ENCODE measurements around the gene NEK8.

NEK8 gene

GRCh38 chr17:28711723-28712031 lies 16.9 kb upstream of the NEK8 start, which contains the start of gene PROCA1:
PROCA1 (minus strand) TSS chr17:28711888; CDS start chr17:28711660, 228 bp downstream.
- H3K9ac ChIP-seq (ENCODE audit: low read depth, low read length) = peak within 1 kb of the TSS; percentile 96
- under 1% methylated on average over 20 of the region's 20 CpGs for WGBS
- peak within 1 kb of the TSS; percentile 98 for H3K27ac ChIP-seq (ENCODE audit: low read depth, low read length)
- peak within 1 kb of the TSS; percentile 70 for H3K4me3 ChIP-seq (ENCODE audit: low read length)
- H3K36me3 ChIP-seq (ENCODE audit: insufficient read depth, low read length) = peaks cover 29% of the 10 kb centered on the region
- no peaks in the 10 kb centered on the region for H3K27me3 ChIP-seq (ENCODE audit: insufficient read depth, low read length)
- peaks cover 19% of the 10 kb centered on the region for H3K4me1 ChIP-seq (ENCODE audit: insufficient read depth, low read length)
- H3K9me3 ChIP-seq (ENCODE audit: insufficient read depth, low read depth, low read length) = no peaks in the 10 kb centered on the region

- WGBS = 12% methylated on average over 34 of the region's 34 CpGs
- Histone ChIP-seq H3K4me1 (ENCODE audit: insufficient read depth, low read length) (peaks cover 16% of the 10 kb centered on the region), H3K36me3 (ENCODE audit: insufficient read depth, low read length) (peaks cover 29% of the 10 kb centered on the region), H3K9me3 (ENCODE audit: insufficient read depth, low read depth, low read length) (no peaks in the 10 kb centered on the region), H3K27ac (ENCODE audit: low read depth, low read length) (peak overlapping the region; percentile 97), H3K9ac (ENCODE audit: low read depth, low read length) (peak overlapping the region; percentile 96), H3K27me3 (ENCODE audit: insufficient read depth, low read length) (no peaks in the 10 kb centered on the region), H3K4me3 (ENCODE audit: low read length) (peak overlapping the region; percentile 70)
Measured at GRCh38 chr17:28712032-28712704, 16.4 kb upstream of the NEK8 start.

GRCh38 chr17:28712705-28713415 lies 15.7 kb upstream of the NEK8 start:
- Histone ChIP-seq H3K27ac (ENCODE audit: low read depth, low read length) (no peak overlapping the region), H3K4me3 (ENCODE audit: low read length) (peak overlapping the region; percentile 70)
- WGBS = 79% methylated on average over 6 of the region's 7 CpGs

GRCh38 chr17:28714281-28714680 lies 14.3 kb upstream of the NEK8 start:
- Histone ChIP-seq H3K36me3 (ENCODE audit: insufficient read depth, low read length) (peaks cover 29% of the 10 kb centered on the region), H3K4me3 (ENCODE audit: low read length) (no peak overlapping the region), H3K27ac (ENCODE audit: low read depth, low read length) (no peak overlapping the region), H3K27me3 (ENCODE audit: insufficient read depth, low read length) (no peaks in the 10 kb centered on the region), H3K4me1 (ENCODE audit: insufficient read depth, low read length) (peaks cover 20% of the 10 kb centered on the region), H3K9ac (ENCODE audit: low read depth, low read length) (no peak overlapping the region), H3K9me3 (ENCODE audit: insufficient read depth, low read depth, low read length) (no peaks in the 10 kb centered on the region)
- 88% methylated on average over 3 of the region's 3 CpGs for WGBS

More at GRCh38 chr17:28712705-28713415, 15.7 kb upstream of the NEK8 start:
- 0 out of 2 replicates have a peak overlapping the region, but pooled peaks have one; percentile 96 for H3K9ac ChIP-seq (ENCODE audit: low read depth, low read length)
- no peaks in the 10 kb centered on the region for H3K27me3 ChIP-seq (ENCODE audit: insufficient read depth, low read length)
- no peaks in the 10 kb centered on the region for H3K9me3 ChIP-seq (ENCODE audit: insufficient read depth, low read depth, low read length)
- H3K36me3 ChIP-seq (ENCODE audit: insufficient read depth, low read length) = peaks cover 29% of the 10 kb centered on the region
- H3K4me1 ChIP-seq (ENCODE audit: insufficient read depth, low read length) = peaks cover 15% of the 10 kb centered on the region

- H3K27ac ChIP-seq (ENCODE audit: low read depth, low read length) = no peak overlapping the region
- H3K9me3 ChIP-seq (ENCODE audit: insufficient read depth, low read depth, low read length) = no peaks in the 10 kb centered on the region
- H3K36me3 ChIP-seq (ENCODE audit: insufficient read depth, low read length) = peaks cover 30% of the 10 kb centered on the region
- no peak overlapping the region for H3K9ac ChIP-seq (ENCODE audit: low read depth, low read length)
- 100% methylated on average over 2 of the region's 2 CpGs for whole genome bisulfite sequencing
- H3K27me3 ChIP-seq (ENCODE audit: insufficient read depth, low read length) = no peaks in the 10 kb centered on the region
- H3K4me3 ChIP-seq (ENCODE audit: low read length) = no peak overlapping the region
- peaks cover 20% of the 10 kb centered on the region for H3K4me1 ChIP-seq (ENCODE audit: insufficient read depth, low read length)
Measured at GRCh38 chr17:28715217-28715616, 13.4 kb upstream of the NEK8 start.

- Histone ChIP-seq H3K4me1 (ENCODE audit: insufficient read depth, low read length) (peaks cover 27% of the 10 kb centered on the region), H3K4me3 (ENCODE audit: low read length) (peak overlapping the region; percentile 94), H3K27me3 (ENCODE audit: insufficient read depth, low read length) (no peaks in the 10 kb centered on the region), H3K27ac (ENCODE audit: low read depth, low read length) (peak overlapping the region; percentile 95), H3K9ac (ENCODE audit: low read depth, low read length) (peak overlapping the region; percentile 95), H3K36me3 (ENCODE audit: insufficient read depth, low read length) (peaks cover 47% of the 10 kb centered on the region), H3K9me3 (ENCODE audit: insufficient read depth, low read depth, low read length) (no peaks in the 10 kb centered on the region)
- 1% methylated on average over 63 of the region's 63 CpGs for WGBS
Measured at GRCh38 chr17:28716740-28717577, 11.6 kb upstream of the NEK8 start.

GRCh38 chr17:28717578-28718332 lies 10.8 kb upstream of the NEK8 start, which contains the start of gene RAB34:
RAB34 (minus strand) TSS chr17:28717868; CDS start chr17:28717266, 602 bp downstream.
- Histone ChIP-seq H3K36me3 (ENCODE audit: insufficient read depth, low read length) (peaks cover 55% of the 10 kb centered on the region), H3K4me3 (ENCODE audit: low read length) (peak within 1 kb of the TSS; percentile 94), H3K9ac (ENCODE audit: low read depth, low read length) (peak within 1 kb of the TSS; percentile 97), H3K27me3 (ENCODE audit: insufficient read depth, low read length) (no peaks in the 10 kb centered on the region), H3K9me3 (ENCODE audit: insufficient read depth, low read depth, low read length) (no peaks in the 10 kb centered on the region), H3K4me1 (ENCODE audit: insufficient read depth, low read length) (peaks cover 29% of the 10 kb centered on the region), H3K27ac (ENCODE audit: low read depth, low read length) (peak within 1 kb of the TSS; percentile 95)
- under 1% methylated on average over 58 of the region's 60 CpGs for WGBS

GRCh38 chr17:28718333-28719020 lies 10.1 kb upstream of the NEK8 start:
- Histone ChIP-seq H3K9ac (ENCODE audit: low read depth, low read length) (peak overlapping the region; percentile 97), H3K4me3 (ENCODE audit: low read length) (peak overlapping the region; percentile 94), H3K36me3 (ENCODE audit: insufficient read depth, low read length) (peaks cover 58% of the 10 kb centered on the region), H3K27ac (ENCODE audit: low read depth, low read length) (peak overlapping the region; percentile 95), H3K27me3 (ENCODE audit: insufficient read depth, low read length) (no peaks in the 10 kb centered on the region), H3K4me1 (ENCODE audit: insufficient read depth, low read length) (peaks cover 30% of the 10 kb centered on the region), H3K9me3 (ENCODE audit: insufficient read depth, low read depth, low read length) (no peaks in the 10 kb centered on the region)
- 12% methylated on average over 17 of the region's 18 CpGs for WGBS

GRCh38 chr17:28719021-28719433 lies 9.6 kb upstream of the NEK8 start:
- Histone ChIP-seq H3K36me3 (ENCODE audit: insufficient read depth, low read length) (peaks cover 59% of the 10 kb centered on the region), H3K4me1 (ENCODE audit: insufficient read depth, low read length) (peaks cover 30% of the 10 kb centered on the region), H3K4me3 (ENCODE audit: low read length) (peak overlapping the region; percentile 94), H3K9me3 (ENCODE audit: insufficient read depth, low read depth, low read length) (no peaks in the 10 kb centered on the region), H3K9ac (ENCODE audit: low read depth, low read length) (peak overlapping the region; percentile 97), H3K27ac (ENCODE audit: low read depth, low read length) (peak overlapping the region; percentile 95), H3K27me3 (ENCODE audit: insufficient read depth, low read length) (no peaks in the 10 kb centered on the region)
- WGBS = 19% methylated on average over 17 of the region's 18 CpGs
